EH (cell line): ENCODE data around the gene ZC2HC1B.
"Not testable (repeated sequence)": the region's sequence is repeated elsewhere in the genome, so short reads cannot be mapped to it uniquely, and the experiment has no call there.

Experiments used
- DNase-seq: peaks from one replicate; pipeline ENCODE4 v3.0.0-alpha.2; 2015; ENCODE audit warnings: low read depth

ZC2HC1B gene

GRCh38 chr6:143864234-143864633, at the start of gene ZC2HC1B:
ZC2HC1B (plus strand) TSS chr6:143864474; CDS start chr6:143864540, 66 bp downstream.
- DNase-seq: no peak

GRCh38 chr6:143817621-143818020, 46.7 kb upstream of the ZC2HC1B start:
- no peak for DNase-seq

GRCh38 chr6:143821359-143821758, 42.9 kb upstream of the ZC2HC1B start:
- no peak for DNase-seq

GRCh38 chr6:143822584-143823024, 41.7 kb upstream of the ZC2HC1B start:
- DNase-seq: peak; percentile 64

GRCh38 chr6:143823548-143823947, 40.7 kb upstream of the ZC2HC1B start:
- no peak for DNase-seq

GRCh38 chr6:143828572-143828971, 35.7 kb upstream of the ZC2HC1B start:
- DNase-seq: no peak

- DNase-seq: no peak
Observed at GRCh38 chr6:143836150-143836549, 28.1 kb upstream of the ZC2HC1B start.

- no peak for DNase-seq
Observed at GRCh38 chr6:143838395-143838794, 25.9 kb upstream of the ZC2HC1B start.

- no peak for DNase-seq
Observed at GRCh38 chr6:143839196-143839595, 25.1 kb upstream of the ZC2HC1B start.

GRCh38 chr6:143840595-143841265, 23.5 kb upstream of the ZC2HC1B start:
- DNase-seq: no peak

- no peak for DNase-seq
Observed at GRCh38 chr6:143842461-143842901, 21.8 kb upstream of the ZC2HC1B start.

- peak; percentile 96 for DNase-seq
Observed at GRCh38 chr6:143842902-143843676, 21.2 kb upstream of the ZC2HC1B start, which contains the start of gene LTV1. LTV1 (plus strand) TSS chr6:143843338; CDS start chr6:143843478, 140 bp downstream.

GRCh38 chr6:143843677-143843999, 20.6 kb upstream of the ZC2HC1B start:
- no peak for DNase-seq

GRCh38 chr6:143844006-143844405, 20.3 kb upstream of the ZC2HC1B start:
- DNase-seq: peak; percentile 21

GRCh38 chr6:143845033-143845432, 19.2 kb upstream of the ZC2HC1B start:
- DNase-seq: no peak

GRCh38 chr6:143851706-143852105, 12.6 kb upstream of the ZC2HC1B start:
- DNase-seq: not testable (repeated sequence)

GRCh38 chr6:143855057-143855456, 9.2 kb upstream of the ZC2HC1B start:
- not testable (repeated sequence) for DNase-seq

GRCh38 chr6:143856762-143857161, 7.5 kb upstream of the ZC2HC1B start:
- DNase-seq: not testable (repeated sequence)

GRCh38 chr6:143857651-143858050, 6.6 kb upstream of the ZC2HC1B start:
- no peak for DNase-seq

GRCh38 chr6:143859891-143860660, 4.2 kb upstream of the ZC2HC1B start:
- no peak for DNase-seq

GRCh38 chr6:143863771-143864170, 503 bp upstream of the ZC2HC1B start:
- no peak for DNase-seq

GRCh38 chr6:143867236-143867635, 3.0 kb downstream of the ZC2HC1B start:
- DNase-seq: peak; percentile 15

- not testable (repeated sequence) for DNase-seq
Observed at GRCh38 chr6:143868808-143869207, 4.5 kb downstream of the ZC2HC1B start.
